Ascending aorta (tissue), 2 donors: ENCODE data around the gene UBASH3A. TPM values are rescaled to one million over a fixed set of nuclear protein-coding genes. Genes with fewer than 3 reads are reported as not detected.

Source experiments
- DNase-seq, 2 donors: peaks; one replicate each; pipeline ENCODE4 v3.0.0-alpha.2; 2019; ENCODE audit warnings: low spot score in 2 of 2
- H3K27ac ChIP-seq, 2 donors: fragments of 200-600 bp; sonication (generic); one replicate each; pipeline ENCODE4 v1.5.1; 2016 to 2017; ENCODE audit warnings: mild to moderate bottlenecking in 1 of 2
- H3K27me3 ChIP-seq: fragments of 200-600 bp; sonication (generic); one replicate; pipeline ENCODE4 v1.5.1; 2017
- H3K36me3 ChIP-seq, 2 donors: fragments of 200-600 bp; sonication (generic); one replicate each; pipeline ENCODE4 v1.5.1; 2016
- H3K4me1 ChIP-seq, 2 donors: fragments of 200-600 bp; sonication (generic); one replicate each; pipeline ENCODE4 v1.5.1; 2016 to 2017; ENCODE audit warnings: mild to moderate bottlenecking in 1 of 2
- H3K4me3 ChIP-seq, 2 donors: fragments of 200-600 bp; sonication (generic); one replicate each; pipeline ENCODE4 v1.5.1; 2016 to 2017; ENCODE audit warnings: mild to moderate bottlenecking in 1 of 2
- H3K9me3 ChIP-seq, 2 donors: fragments of 200-600 bp; sonication (generic); one replicate each; pipeline ENCODE4 v1.5.1; 2016
- CTCF ChIP-seq, 3 experiments: fragments of 200-600 bp in 2 of 3; fragments of 450-650 bp in 1 of 3; sonication (generic) in 2 of 3; IDR thresholded peaks; one replicate each; pipeline ENCODE4 v1.5.1; 2016 to 2019; ENCODE audit warnings: antibody characterized with exemption in 3 of 3, mild to moderate bottlenecking in 1 of 3, moderate library complexity in 1 of 3
- intact Hi-C: fragments of 100-400 bp; cut with DNase I; formaldehyde crosslinking; loops from one replicate; pipeline ENCODE4 v1.15.1; 2023
- total RNA-seq: library from RNA; depleted of rRNA; stranded (reverse); fragments of >200 nt; gene quantifications from one replicate; pipeline ENCODE4 v1.1.0, GENCODE V29; 2016

UBASH3A gene
- total RNA-seq, 1 donor from 2014 or later = 0.75 TPM

- intact Hi-C loops = no loop called here
- no peak for DNase-seq
- Histone ChIP-seq H3K4me3 (no peak overlapping the region), H3K27ac (no peak overlapping the region), H3K4me1 (no peaks in the 10 kb centered on the region), H3K36me3 (no peaks in the 10 kb centered on the region), H3K9me3 (no peaks in the 10 kb centered on the region), H3K27me3 (no peaks in the 10 kb centered on the region)
- no peak for TF ChIP-seq CTCF (IDR thresholded peaks at IDR 0.05)
Observed at GRCh38 chr21:42413500-42413899, 9.8 kb downstream of the UBASH3A start.

- DNase-seq = no peak
- Histone ChIP-seq H3K4me1 (no peaks in the 10 kb centered on the region), H3K4me3 (no peak overlapping the region), H3K9me3 (no peaks in the 10 kb centered on the region), H3K36me3 (no peaks in the 10 kb centered on the region), H3K27ac (no peak overlapping the region), H3K27me3 (no peaks in the 10 kb centered on the region)
- intact Hi-C loops = no loop called here
- no peak for TF ChIP-seq CTCF (IDR thresholded peaks at IDR 0.05)
Observed at GRCh38 chr21:42414066-42414465, 10.4 kb downstream of the UBASH3A start.

GRCh38 chr21:42414553-42414927 lies 10.8 kb downstream of the UBASH3A start:
- no peaks in the 10 kb centered on the region for H3K4me1 ChIP-seq
- H3K27me3 ChIP-seq = no peaks in the 10 kb centered on the region
- DNase-seq = no peak
- intact Hi-C loops = no loop called here
- no peak overlapping the region for H3K4me3 ChIP-seq
- H3K9me3 ChIP-seq = no peaks in the 10 kb centered on the region
- H3K27ac ChIP-seq = no peak overlapping the region
- no peak for TF ChIP-seq CTCF (IDR thresholded peaks at IDR 0.05)
- no peaks in the 10 kb centered on the region for H3K36me3 ChIP-seq

- no peak overlapping the region for H3K4me3 ChIP-seq
- no peaks in the 10 kb centered on the region for H3K36me3 ChIP-seq
- no peaks in the 10 kb centered on the region for H3K4me1 ChIP-seq
- H3K9me3 ChIP-seq = no peaks in the 10 kb centered on the region
- H3K27ac ChIP-seq = no peak overlapping the region
- no peak for DNase-seq
- intact Hi-C loops = no loop called here
- no peaks in the 10 kb centered on the region for H3K27me3 ChIP-seq
- no peak for TF ChIP-seq CTCF (IDR thresholded peaks at IDR 0.05)
Observed at GRCh38 chr21:42414928-42415769, 11.4 kb downstream of the UBASH3A start.

- Histone ChIP-seq H3K4me1 (no peaks in the 10 kb centered on the region), H3K9me3 (no peaks in the 10 kb centered on the region), H3K27me3 (no peaks in the 10 kb centered on the region), H3K36me3 (no peaks in the 10 kb centered on the region), H3K27ac (no peak overlapping the region), H3K4me3 (no peak overlapping the region)
- intact Hi-C loops = no loop called here
- TF ChIP-seq CTCF (IDR thresholded peaks at IDR 0.05) = no peak
- no peak for DNase-seq
Observed at GRCh38 chr21:42417533-42417932, 13.8 kb downstream of the UBASH3A start.
